HG03139 (cell line): Measurements from ENCODE around the gene DCDC2.
"Not testable (repeated sequence)": the region's sequence is repeated elsewhere in the genome, so short reads cannot be mapped to it uniquely, and the experiment has no call there.

Source experiments
- ATAC-seq: cut with Tn5 transposase; IDR thresholded peaks from one replicate; pipeline ENCODE4 v1.9.1; 2021; ENCODE audit not compliant: unreplicated experiment

DCDC2 gene

DNA sequence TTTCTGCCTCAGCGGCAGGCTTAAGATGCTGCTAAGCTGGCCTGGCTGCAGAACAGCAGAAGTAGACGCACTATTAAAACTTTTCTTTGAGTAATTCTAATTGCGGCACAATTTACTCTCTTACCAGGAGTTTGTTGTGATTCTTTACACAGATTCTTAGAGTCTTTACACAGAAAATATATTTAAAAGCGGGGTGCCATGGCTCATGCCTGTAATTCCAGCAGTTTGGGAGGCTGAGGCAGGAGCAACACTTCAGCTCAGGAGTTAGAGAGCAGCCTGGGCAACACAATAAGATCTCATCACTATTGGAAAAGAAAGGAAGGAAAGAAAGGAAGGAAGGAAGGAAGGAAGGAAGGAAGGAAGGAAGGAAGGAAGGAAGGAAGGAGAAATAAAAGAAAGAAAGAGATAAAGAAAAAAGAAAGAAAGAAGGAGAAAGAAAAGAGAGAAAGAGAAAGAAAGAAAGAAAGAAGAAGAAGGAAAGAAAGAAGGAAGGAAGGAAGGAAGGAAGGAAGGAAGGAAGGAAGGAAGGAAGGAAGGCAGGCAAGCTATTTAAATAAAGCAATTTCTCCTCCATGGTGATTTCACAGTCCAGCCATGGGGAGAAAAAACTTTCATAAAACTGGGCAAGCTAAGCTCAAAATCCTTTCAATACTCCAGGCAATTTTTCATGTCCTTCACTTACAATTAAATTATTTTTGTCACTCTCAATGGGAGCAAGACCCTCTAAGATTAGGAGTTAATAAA lies 23.8 kb upstream of the DCDC2 start:
- ATAC-seq, result no peak

DNA sequence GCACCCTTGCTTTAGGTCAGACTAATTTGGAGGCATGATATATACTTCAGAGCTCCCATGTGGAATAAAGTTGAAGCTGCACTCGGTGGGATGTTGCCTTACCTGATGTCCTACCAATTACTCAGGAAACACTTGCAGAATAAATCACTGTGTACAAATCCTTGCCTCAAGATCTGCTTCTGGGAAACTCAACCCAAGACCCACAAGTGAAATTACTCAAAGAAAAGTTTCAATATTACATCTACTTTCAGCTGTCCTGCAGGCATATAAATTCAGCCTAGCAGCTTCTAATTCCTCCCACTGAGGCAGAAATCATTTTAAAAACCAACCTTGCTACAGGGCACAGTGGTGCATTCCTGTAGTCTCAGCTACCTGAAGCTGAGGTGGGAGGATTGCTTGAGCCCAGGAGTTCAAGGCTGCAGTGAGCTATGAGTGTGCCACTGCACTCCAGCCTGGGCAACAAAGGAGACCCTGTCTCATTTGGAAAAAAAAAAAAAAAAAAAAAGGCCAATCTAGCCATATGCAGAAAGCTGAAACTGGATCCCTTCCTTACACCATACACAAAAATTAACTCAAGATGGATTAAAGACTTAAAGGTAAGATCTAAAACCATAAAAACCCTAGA lies 20.7 kb upstream of the DCDC2 start:
- no peak for ATAC-seq

DNA sequence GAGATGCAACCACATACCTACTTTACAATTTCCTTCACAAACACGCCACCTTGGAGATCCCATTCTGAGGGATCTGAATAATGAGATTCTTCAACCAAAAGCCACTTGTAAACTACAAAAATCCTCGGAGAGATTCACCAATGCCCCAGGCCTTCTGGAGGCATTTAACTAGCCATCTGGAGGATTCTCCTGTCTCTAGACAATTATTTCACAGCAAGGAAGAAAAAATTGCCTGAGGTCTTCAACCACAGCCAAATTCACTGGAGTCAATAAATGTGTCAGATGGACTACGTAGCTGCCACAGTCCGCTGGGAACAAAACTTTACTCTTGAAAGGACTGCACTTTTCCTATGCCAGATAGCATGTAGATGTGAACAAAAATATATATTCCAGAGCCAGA lies 19.0 kb upstream of the DCDC2 start:
- no peak for ATAC-seq

DNA sequence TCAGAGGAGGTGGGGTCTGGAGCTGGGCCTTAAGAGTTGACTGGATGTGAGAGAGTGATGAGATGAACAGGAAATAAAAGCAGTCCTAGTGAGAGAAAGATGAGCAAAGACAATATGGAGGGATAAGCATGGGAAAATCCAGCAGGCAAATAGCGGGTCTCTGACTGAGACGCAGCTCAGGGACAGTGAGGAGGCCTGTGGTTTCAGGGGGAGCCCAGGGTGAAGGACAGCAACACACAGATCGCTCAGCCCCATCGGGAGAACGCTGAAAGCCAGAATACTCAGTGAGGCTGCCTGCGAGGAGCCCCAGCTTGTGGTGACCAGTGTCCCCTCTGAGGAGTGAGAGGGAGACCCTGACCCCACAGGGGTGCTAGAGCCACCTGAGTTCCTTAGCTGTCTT lies 16.8 kb upstream of the DCDC2 start:
- no peak for ATAC-seq

DNA sequence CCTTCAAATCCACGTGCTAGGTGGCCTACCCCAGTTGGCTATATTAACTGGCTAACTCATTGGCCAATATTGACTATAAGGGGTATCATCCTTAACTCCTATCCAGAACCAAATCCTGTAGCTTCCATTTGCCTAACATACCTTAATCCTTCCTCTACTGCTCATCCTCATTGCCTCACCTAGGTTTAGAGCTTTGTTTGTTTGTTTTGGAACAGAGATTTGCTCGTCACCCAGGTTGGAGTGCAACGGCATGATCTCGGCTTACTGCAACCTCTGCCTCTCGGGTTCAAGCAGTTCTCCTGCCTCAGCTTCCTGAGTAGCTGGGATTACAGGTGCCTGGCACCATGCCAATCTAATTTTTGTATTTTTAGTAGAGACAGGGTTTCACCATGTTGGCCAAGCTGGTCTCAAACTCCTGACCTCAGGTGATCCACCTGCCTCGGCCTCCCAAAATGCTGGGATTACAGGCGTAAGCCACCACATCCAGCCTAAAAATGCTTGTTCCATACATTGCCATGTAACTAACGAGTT lies 7.3 kb upstream of the DCDC2 start:
- not testable (repeated sequence) for ATAC-seq

DNA sequence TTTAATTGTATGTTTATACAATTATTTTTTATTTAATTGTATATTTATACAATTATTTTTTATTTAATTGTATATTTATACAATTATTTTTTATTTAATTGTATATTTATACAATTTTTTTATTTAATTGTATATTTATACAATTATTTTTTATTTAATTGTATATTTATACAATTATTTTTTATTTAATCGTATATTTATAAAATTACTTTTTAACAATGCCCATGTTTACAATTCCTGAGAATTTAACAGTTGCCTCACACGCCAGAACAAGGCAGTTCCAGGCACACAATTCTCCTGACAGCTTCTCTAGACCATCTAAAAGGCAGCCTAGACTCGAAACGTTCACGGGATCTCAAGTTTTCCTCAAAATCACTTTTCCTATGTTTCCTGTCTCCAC lies 4.5 kb upstream of the DCDC2 start:
- ATAC-seq, result not testable (repeated sequence)

DNA sequence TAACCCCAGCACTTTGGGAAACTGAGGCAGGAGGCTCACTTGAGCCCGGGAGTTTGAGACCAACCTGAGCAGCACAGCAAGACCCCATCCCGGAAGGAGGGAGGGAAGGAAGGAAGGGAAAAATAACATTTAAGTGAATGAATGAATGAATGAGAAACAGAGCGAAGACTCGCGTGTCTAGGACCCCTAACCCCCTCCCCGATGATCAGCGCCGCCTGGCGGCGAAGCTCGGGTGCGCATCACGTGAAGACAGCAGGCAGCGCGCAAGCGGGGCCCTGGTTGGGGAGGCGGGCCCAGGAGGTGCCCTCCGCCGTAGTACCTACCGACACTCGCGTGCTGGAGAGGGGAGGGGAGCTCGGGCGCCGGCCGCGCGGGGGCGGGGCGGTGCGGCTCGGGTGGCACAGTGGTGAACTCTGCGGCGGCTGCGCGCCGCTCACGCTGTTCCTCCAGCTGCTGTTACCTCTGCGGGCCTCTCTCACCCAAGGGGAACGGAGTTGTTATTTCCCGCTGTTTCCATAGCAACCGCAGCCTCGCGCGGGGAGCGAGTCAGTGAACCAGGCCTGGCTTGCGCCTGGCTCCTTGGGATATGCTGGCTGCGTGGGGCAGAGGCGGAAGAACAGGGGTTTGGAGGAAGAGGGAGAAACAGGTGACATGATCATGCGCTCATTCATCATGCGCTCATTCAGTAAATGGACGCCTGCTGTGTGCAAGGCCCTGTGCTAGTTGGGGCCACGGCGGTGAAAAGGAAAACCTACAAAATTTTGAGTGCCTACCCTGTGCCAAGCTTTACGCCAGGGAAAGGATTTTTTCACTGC lies 2.0 kb upstream of the DCDC2 start:
- peak; percentile 83 for ATAC-seq

DNA sequence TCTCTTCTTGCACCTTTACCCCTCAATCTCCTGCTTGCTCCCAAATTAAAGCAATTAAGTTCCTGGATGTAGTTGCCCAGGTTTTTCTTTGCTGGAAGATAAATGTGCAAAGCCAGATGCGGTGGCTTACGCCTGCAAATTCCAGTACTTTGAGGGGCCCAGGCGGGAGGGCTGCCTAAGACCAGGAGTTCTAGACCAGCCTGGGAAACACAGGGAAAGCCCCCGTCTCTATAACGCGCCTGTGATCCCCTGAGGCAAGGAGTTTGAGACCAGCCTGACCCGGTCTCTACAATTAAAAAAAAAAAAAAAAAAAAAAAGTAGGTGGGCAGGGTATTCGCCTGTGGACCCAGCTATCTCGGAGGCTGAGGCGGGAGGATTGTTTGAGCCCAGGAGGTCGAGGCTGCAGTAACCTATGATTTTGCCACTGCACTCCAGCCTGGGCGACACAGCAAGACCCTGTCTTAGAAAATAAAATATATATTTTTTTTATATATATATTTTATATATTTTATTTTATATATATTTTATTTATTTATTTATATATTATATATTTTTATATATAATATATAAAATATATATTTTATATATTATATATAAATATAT lies 461 bp upstream of the DCDC2 start:
- ATAC-seq, result no peak

DNA sequence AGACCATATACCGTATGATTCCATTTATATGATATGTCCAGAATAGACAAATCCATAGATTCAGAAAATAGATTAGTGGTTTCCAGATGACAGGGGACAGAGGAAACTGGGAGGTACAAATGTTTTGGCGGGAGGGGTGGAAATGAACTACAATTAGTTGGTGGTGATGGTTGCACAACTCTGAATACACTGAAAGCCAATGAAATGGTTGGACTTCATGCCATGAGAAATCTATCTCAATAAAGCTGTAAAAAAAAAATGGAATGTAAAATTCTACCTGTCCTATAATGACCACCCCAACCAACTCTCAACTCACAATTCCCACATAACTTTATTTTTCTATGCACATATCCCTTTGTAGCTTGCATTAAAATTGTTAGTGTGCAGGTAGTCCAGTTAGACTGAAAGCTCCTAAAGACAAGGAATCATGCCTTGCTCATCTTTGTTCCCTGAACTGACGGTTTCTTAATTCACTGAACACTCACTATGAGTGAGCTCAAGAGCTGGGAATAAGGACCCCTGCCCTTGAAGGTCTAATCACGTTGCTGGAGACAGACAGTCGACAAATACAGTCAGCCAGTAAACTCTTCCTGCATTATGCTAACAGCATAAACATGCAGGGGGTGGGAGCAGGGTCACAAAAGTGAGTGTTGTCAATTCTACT lies 1.4 kb downstream of the DCDC2 start:
- ATAC-seq, result no peak

DNA sequence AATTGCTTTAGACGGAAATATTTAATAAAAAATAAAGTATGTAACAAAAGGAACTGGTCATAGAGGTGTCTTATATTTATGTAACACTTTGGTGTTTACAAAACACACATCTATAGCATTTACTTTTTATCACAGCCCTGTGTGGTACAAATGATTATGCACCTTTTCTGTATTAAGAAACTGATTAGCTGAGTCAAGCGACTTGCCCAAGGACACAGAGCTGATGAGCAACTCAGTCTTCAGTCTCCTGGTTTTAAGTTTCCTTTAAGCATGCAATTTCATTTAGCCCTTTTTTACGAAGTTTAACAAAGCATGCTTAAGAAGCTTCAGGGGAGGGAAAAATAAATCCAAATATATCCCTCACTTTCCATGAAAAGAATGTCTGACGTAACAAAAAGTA lies 2.5 kb downstream of the DCDC2 start:
- no peak for ATAC-seq

DNA sequence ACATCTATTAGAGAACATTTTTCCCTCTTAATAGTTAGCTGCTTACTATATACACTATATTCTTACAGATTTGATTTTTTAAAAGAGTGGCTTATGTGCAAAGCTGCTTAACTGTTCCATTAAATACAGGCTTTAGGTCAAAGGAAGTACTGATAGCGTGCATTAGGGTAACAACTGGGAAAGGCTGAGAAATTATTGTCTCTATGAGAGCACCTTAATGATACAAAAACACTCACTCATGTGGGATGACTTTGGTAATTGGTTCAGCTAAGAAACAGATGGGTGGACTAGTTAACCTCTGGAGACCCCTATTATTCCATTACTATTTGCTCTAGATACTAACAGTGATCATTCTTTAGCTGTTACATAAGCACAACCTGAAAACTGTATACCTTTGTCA lies 4.0 kb downstream of the DCDC2 start:
- no peak for ATAC-seq

DNA sequence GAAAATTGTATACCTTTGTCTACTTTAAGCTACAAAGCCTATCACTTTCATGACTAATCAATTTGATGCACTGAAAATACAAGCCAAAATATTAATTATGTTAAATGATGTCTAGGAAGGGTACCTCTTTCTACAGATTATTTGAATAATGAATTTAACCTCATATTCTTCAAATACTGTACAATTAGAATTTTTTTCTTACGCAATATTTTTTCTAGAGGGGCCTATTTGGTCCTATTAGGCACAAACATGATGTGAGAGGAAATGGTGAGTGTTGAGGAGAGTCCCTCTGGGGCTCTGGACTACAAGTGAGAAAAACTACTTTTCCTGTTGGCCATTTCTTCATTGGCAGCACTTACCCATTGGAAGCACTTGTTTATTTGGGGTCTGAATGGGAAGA lies 5.4 kb downstream of the DCDC2 start:
- no peak for ATAC-seq

DNA sequence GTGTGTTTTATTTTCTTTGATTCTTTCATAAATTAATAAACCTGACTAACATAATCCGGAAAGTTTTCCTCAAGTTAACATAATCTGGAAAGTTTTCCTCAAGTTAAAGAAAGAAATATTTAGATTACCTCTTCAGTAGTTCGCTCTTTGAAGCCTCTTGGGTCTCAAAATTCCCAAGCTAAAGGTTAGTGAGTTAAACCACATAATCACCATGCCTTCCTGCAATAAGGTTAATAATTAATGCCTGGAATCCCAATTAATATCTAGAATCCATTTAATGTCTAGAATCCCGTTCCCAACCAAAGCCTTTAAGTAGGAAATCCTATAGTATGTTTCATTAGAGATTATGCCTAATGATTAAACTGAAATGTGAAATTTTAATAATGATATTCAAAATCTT lies 12.9 kb downstream of the DCDC2 start:
- no peak for ATAC-seq

DNA sequence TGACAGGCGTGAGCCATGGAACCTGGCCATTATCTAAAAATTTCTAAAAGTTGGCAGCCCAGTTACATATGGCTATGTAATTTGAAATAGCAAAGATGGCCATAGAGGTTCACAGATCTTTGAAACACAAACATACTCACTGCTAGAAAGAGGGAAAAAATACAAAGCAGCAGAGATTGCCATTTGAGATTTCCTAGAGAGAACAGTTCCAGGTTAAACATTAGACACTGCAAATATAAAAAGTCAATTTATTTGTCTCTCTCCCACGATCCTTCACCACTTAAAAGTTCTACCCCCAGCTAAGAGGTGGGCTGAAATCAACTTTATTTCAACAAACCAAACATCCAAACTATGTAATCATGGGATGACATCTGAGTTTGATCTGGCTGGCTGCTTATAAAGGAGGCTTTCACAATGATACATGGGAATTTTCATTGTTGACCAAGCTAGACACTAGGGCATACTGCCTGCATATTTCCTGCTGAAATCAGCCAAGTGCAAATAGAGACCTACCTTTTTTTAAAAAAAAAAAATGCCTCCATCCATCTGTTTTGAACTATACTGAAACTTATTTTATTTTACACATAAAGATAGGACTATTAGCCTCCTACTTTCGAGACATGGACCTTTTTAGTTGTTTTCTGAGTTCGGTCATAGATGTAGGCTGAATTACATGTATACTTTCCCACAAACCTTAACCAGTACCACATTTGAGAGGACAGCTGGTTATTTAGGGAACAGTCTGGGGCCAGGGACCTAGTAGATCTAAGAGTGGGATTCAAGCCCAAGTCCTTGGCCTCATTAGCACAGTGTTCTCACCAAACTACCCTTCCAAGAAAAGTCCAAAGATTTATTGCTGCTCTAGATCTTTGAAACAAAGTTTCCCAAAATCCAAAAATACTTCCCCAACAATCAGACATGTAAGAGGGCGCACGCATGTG lies 16.6 kb downstream of the DCDC2 start:
- ATAC-seq, result no peak

DNA sequence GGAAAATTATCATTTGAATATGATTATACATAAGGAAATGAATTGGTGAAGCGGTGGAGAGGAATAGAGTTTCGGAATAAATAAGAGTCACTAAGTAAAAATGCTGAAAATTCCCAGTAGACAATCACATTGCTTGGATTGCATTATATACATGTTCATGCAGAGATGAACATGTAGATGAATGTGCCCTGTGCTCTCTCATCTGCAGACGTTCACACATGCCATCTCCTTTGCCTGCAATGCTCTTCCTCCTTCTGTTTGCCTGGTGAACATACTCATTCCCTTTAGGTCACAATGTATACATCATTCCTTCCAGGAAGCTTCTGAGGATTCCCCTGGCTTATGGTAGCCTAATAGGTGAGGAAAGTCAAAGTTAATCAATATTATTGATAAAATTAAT lies 17.9 kb downstream of the DCDC2 start:
- no peak for ATAC-seq

DNA sequence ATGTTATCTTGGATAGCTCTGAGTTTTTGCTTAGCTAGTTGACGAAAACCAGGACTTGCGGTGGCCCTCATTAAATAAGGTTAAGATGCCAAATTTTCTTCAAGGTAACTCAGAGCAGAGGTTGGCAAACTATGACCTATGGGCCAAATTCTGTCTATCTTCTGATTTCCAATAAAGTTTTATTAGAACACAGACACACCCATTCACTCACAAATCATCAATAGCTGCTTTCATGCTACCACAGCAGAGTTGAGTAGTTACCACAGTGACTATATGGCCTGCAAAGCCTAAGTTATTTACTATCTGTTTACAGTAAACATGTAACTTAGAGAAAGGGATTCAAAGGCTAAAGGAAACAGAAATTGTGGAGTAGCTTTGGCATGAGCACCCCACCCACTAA lies 23.6 kb downstream of the DCDC2 start:
- no peak for ATAC-seq

DNA sequence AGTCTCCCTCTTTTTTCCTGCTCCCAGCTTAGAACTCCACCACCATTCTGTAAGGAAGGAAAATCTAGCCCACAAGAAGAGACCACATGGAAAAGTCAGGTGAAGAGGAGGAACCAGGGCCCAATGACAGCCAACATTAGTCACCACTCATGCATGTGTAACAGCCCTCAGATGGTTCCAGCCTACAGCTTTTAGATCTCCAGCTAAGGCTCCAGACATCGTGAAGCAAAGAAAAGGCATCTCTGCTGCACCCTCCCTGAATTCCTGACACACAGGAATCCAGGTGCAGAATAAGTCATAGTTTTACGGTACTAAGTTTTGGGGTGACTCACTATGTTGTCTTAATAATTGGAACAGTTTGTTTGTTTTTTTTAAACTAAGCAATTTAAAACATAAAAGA lies 25.5 kb downstream of the DCDC2 start:
- no peak for ATAC-seq

DNA sequence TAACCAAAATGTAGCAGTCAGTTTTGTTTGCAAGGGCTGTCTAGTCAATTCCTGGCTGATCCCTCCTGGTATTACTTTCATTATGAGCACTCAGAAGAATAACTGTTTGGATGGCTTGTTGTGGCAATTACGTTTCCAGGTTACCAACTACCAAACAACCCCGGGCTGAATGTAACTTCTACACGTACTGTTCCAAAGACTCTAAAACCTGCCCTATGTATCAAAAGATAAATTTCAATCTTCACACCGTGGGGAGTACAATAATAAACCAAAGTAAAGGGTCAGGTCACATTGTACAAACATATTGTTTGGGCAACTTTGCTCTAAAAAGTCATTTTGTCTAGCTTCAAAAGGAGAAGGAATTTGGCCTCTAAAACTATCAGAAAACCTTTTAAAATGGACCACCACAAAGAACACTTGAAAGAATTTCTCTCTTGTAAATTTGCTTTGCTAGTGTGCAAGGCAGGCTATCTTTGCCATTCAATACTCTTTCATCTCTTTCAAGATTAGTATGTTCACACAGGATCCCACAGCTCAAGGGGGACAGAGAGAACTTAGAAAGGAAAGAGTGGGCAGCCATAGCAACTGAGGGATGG lies 27.6 kb downstream of the DCDC2 start:
- ATAC-seq, result no peak

DNA sequence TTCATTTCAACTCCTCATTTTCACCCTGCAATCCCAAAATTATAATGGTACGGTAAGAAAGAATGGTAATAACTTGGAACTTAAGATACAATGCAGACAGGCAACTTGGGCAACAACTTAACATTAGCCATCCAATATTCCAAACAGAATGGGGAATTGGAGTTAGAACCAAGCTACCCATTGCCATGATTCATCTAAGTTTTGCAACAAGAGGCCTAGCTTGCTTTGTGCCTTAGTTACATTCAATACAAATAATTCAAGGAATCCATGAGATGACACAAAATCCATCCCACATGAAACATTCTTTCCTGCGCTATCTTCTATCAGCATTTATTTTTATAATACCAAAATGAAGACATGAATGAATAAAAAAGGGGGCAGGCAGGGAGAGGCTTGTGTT lies 28.4 kb downstream of the DCDC2 start:
- no peak for ATAC-seq
